K562 (cell line): ENCODE measurements around the gene FXR1. TPM values are rescaled to one million over a fixed set of nuclear protein-coding genes. Genes with fewer than 3 reads are reported as not detected.

Source experiments
- CBFA2T2 ChIP-seq: fragments of 450-650 bp; conservative IDR thresholded peaks from 2 replicates; pipeline ENCODE4 v1.6.1; 2017; ENCODE audit warnings: mild to moderate bottlenecking
- ETS1 ChIP-seq: conservative IDR thresholded peaks from 2 replicates; pipeline ENCODE4 v1.6.1; 2011; ENCODE audit warnings: low read depth, mild to moderate bottlenecking, low read length; ENCODE audit not compliant: control insufficient read depth
- FOXM1 ChIP-seq, 2 experiments: fragments of 450-650 bp in 1 of 2; sonication (generic) in 1 of 2; formaldehyde crosslinking in 1 of 2; IDR thresholded peaks; 2 replicates each; pipeline versions ENCODE4 v1.6.1 to v1.9.0; 2017 to 2022; ENCODE audit warnings: low read depth in 2 of 2, mild to moderate bottlenecking in 2 of 2, missing genetic modification reagents in 1 of 2, moderate library complexity in 1 of 2
- GABPA ChIP-seq: fragments of 200-800 bp; sonication (Bioruptor generic); conservative IDR thresholded peaks from 2 replicates; pipeline ENCODE4 v1.6.1; 2016; ENCODE audit warnings: low read depth, missing genetic modification characterization, missing compliant biosample characterization
- GATAD2B ChIP-seq: fragments of 450-650 bp; IDR thresholded peaks from 2 replicates; pipeline ENCODE4 v1.6.1; 2017; ENCODE audit warnings: mild to moderate bottlenecking, borderline replicate concordance
- GMEB1 ChIP-seq: fragments of 250-450 bp; sonication (Bioruptor Pico); IDR thresholded peaks from 2 replicates; pipeline ENCODE4 v1.4.0; 2020; ENCODE audit warnings: mild to moderate bottlenecking
- ID3 ChIP-seq, 2 experiments: fragments of 250-450 bp in 1 of 2; fragments of 450-650 bp in 1 of 2; sonication (Bioruptor Pico) in 1 of 2; IDR thresholded peaks; 2 replicates each; pipeline versions ENCODE4 v1.6.1 to v1.8.0; 2016 to 2021; ENCODE audit warnings: mild to moderate bottlenecking in 2 of 2, moderate library complexity in 2 of 2, missing compliant biosample characterization in 1 of 2, missing genetic modification characterization in 1 of 2
- JUNB ChIP-seq: fragments of 450-650 bp; formaldehyde crosslinking; conservative IDR thresholded peaks from 2 replicates; pipeline ENCODE4 v1.4.0; 2020; ENCODE audit warnings: mild to moderate bottlenecking
- NELFE ChIP-seq: IDR thresholded peaks from 2 replicates; pipeline ENCODE4 v1.6.1; 2011; ENCODE audit warnings: mild to moderate bottlenecking; ENCODE audit not compliant: insufficient read depth, insufficient read length
- NR0B1 ChIP-seq: fragments of 450-650 bp; IDR thresholded peaks from one replicate; pipeline ENCODE4 v1.6.1; 2018; ENCODE audit warnings: mild to moderate bottlenecking, moderate library complexity; ENCODE audit not compliant: partially characterized antibody
- PHF20 ChIP-seq: fragments of 450-650 bp; IDR thresholded peaks from 2 replicates; pipeline ENCODE4 v1.6.1; 2018; ENCODE audit not compliant: partially characterized antibody
- POLR2AphosphoS2 ChIP-seq: IDR thresholded peaks from 2 replicates; pipeline ENCODE4 v1.6.1; 2012; ENCODE audit warnings: low read length, improper control_type of control experiment
- PYGO2 ChIP-seq: fragments of 450-650 bp; IDR thresholded peaks from 2 replicates; pipeline ENCODE4 v1.6.1; 2016; ENCODE audit warnings: mild to moderate bottlenecking, missing genetic modification characterization, moderate library complexity, missing compliant biosample characterization
- RAD51 ChIP-seq: fragments of 450-650 bp; IDR thresholded peaks from 2 replicates; pipeline ENCODE4 v1.7.1; 2016; ENCODE audit warnings: low read depth, mild to moderate bottlenecking, borderline replicate concordance
- ZBTB7A ChIP-seq: IDR thresholded peaks from 2 replicates; pipeline ENCODE4 v1.6.1; 2011; ENCODE audit warnings: low read depth, mild to moderate bottlenecking, low read length, moderate library complexity, borderline replicate concordance; ENCODE audit not compliant: control insufficient read depth
- ZNF232 ChIP-seq: sonication (generic); formaldehyde crosslinking; IDR thresholded peaks from 2 replicates; pipeline ENCODE4 v1.8.0; 2022; ENCODE audit warnings: mild to moderate bottlenecking, missing genetic modification reagents
- ZNF449 ChIP-seq: fragments of 250-450 bp; sonication (Bioruptor Pico); IDR thresholded peaks from 2 replicates; pipeline ENCODE4 v1.8.0; 2022; ENCODE audit warnings: moderate library complexity, mild to moderate bottlenecking, inconsistent platforms
- ZNF76 ChIP-seq: fragments of 250-450 bp; sonication (Bioruptor Pico); IDR thresholded peaks from 2 replicates; pipeline ENCODE4 v1.4.0; 2020; ENCODE audit warnings: mild to moderate bottlenecking, moderate library complexity, borderline replicate concordance
- ZNF785 ChIP-seq: fragments of 250-450 bp; sonication (Bioruptor Pico); IDR thresholded peaks from 2 replicates; pipeline ENCODE4 v1.4.0; 2020; ENCODE audit warnings: mild to moderate bottlenecking
- polyA plus RNA-seq, 8 experiments: library from polyadenylated mRNA; depleted of rRNA in 4 of 8; stranded (reverse) in 5 of 8; unstranded in 3 of 8; fragments of >200 nt; fragmentation: Nextera tagmentation in 2 of 8; fragmentation: Illumina TruSeq in 1 of 8; extraction: Ambion mirVana in 2 of 8; extraction: Trizol in 1 of 8; gene quantifications; 2 replicates each; pipeline versions ENCODE4 v1.2.1 to v1.2.3, GENCODE V29; 2011 to 2014; ENCODE audit warnings: inconsistent platforms in 1 of 8, missing spikeins in 1 of 8
- total RNA-seq, 7 experiments: library from RNA; depleted of rRNA in 6 of 7; stranded (reverse); fragments of >200 nt in 6 of 7; fragmentation: Illumina TruSeq in 2 of 7; extraction: Trizol in 2 of 7; gene quantifications; 2 replicates each; pipeline versions ENCODE4 v1.2.1 to v1.2.3, GENCODE V29; 2011 to 2021; ENCODE audit warnings: low replicate concordance in 1 of 7

FXR1 gene
- total and polyA plus RNA-seq, 9 of the 15 experiments (the other 6 are each of a cell fraction or from before 2014, with no cell fraction given), result 59.4 to 177 (median 136) TPM

GRCh38 chr3:180912304-180913296 is at the start of gene FXR1 (continued):
- TF ChIP-seq ZNF449 (CRISPR knock-in tag), result no peak
- TF ChIP-seq NR0B1, result no peak
- no peak for TF ChIP-seq ZNF785 (CRISPR knock-in tag)
- no peak for TF ChIP-seq CBFA2T2
- TF ChIP-seq GATAD2B, result no peak
- TF ChIP-seq PHF20, result peak; percentile 57
- no peak for TF ChIP-seq ZNF76 (CRISPR knock-in tag)
- TF ChIP-seq ETS1, result 0 out of 2 replicates have a peak, but pooled peaks have one; percentile 48
- no peak for TF ChIP-seq RAD51
- peak; percentile 74 for TF ChIP-seq FOXM1 (IDR thresholded peaks at IDR 0.05; ENCODE audit: low read depth)
- no peak for TF ChIP-seq FOXM1 (CRISPR knock-in tag; IDR thresholded peaks at IDR 0.05; ENCODE audit: low read depth)
- TF ChIP-seq PYGO2, result no peak
- TF ChIP-seq ZNF232 (CRISPR knock-in tag), result no peak
- TF ChIP-seq JUNB, result no peak
- no peak for TF ChIP-seq ID3 (CRISPR knock-in tag; IDR thresholded peaks at IDR 0.05)
- no peak for TF ChIP-seq ID3 (tag; IDR thresholded peaks at IDR 0.05)
- peak; percentile 86 for TF ChIP-seq ZBTB7A
- TF ChIP-seq GMEB1 (CRISPR knock-in tag), result no peak
- TF ChIP-seq NELFE, result no peak
- TF ChIP-seq GABPA (tag), result no peak
- TF ChIP-seq POLR2AphosphoS2, result no peak; the same call in 1 of the 2 replicates
